SK-N-DZ (cell line): ENCODE measurements around the gene RNASE3.
"Not testable (repeated sequence)": the region's sequence is repeated elsewhere in the genome, so short reads cannot be mapped to it uniquely, and the experiment has no call there.

Experiments
- DNase-seq: peaks from one replicate; pipeline ENCODE4 v3.0.0-alpha.2; 2015; ENCODE audit warnings: low spot score

Gene RNASE3

GRCh38 chr14:20910822-20911221 is 19.6 kb downstream of the RNASE3 start:
- not testable (repeated sequence) for DNase-seq

- not testable (repeated sequence) for DNase-seq
These were observed 28.0 kb downstream of the RNASE3 start for GRCh38 chr14:20919038-20919756.

GRCh38 chr14:20923766-20924297 is 32.6 kb downstream of the RNASE3 start:
- not testable (repeated sequence) for DNase-seq

- DNase-seq = no peak
These were observed 43.1 kb downstream of the RNASE3 start for GRCh38 chr14:20934148-20934762.

- DNase-seq = no peak
These were observed 44.3 kb downstream of the RNASE3 start for GRCh38 chr14:20935303-20935984.
